Measurements from ENCODE around the gene ZNF148. TPM values are rescaled to one million over a fixed set of nuclear protein-coding genes. Genes with fewer than 3 reads are reported as not detected.
A peak's percentile ranks its signal among the peaks of the same experiment; 100 is the strongest.

The ZNF148 gene
- total RNA-seq, 1 donor from 2014 or later: 57.6 TPM

DNA sequence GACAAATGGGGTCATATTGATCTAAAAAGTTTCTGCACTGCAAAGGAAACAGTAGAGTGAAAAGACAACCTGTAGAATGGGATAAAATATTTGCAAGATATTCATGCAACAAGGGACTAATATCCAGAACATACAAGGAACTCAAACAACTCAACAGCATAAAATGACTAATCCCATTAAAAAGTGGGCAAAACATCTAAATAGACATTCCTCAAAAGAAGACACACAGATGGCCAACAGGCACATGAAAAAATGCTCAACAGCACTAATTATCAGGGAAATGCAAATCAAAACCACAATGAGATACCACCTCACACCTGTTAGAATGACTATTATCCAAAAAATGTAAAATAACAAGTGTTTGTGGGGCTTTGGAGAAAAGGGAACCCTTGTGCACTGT lies 171.4 kb downstream of the ZNF148 start:
- CTCF ChIA-PET: no interaction called here
- Mint-ChIP-seq H3K4me3 (no peak overlapping the region), H3K36me3 (ENCODE audit: low read depth) (no peaks in the 10 kb centered on the region), H3K4me1 (peaks cover 8% of the 10 kb centered on the region), H3K27ac (no peak overlapping the region), H3K27me3 (peaks cover 3% of the 10 kb centered on the region), H3K9me3 (peaks cover 6% of the 10 kb centered on the region)
- TF ChIP-seq, protein P1, sequence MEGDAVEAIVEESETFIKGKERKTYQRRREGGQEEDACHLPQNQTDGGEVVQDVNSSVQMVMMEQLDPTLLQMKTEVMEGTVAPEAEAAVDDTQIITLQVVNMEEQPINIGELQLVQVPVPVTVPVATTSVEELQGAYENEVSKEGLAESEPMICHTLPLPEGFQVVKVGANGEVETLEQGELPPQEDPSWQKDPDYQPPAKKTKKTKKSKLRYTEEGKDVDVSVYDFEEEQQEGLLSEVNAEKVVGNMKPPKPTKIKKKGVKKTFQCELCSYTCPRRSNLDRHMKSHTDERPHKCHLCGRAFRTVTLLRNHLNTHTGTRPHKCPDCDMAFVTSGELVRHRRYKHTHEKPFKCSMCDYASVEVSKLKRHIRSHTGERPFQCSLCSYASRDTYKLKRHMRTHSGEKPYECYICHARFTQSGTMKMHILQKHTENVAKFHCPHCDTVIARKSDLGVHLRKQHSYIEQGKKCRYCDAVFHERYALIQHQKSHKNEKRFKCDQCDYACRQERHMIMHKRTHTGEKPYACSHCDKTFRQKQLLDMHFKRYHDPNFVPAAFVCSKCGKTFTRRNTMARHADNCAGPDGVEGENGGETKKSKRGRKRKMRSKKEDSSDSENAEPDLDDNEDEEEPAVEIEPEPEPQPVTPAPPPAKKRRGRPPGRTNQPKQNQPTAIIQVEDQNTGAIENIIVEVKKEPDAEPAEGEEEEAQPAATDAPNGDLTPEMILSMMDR (IDR thresholded peaks at IDR 0.05): no peak
- no peak for DNase-seq
- no peak for ATAC-seq (ENCODE audit: low read depth)
- intact Hi-C loops (cut with micrococcal nuclease): loop anchor here (2.0 kb wide), 1 partner anchor 209 kb away; no protein-coding TSS in a partner anchor
- POLR2A ChIA-PET: no interaction called here

- Mint-ChIP-seq H3K4me1 (peaks cover 8% of the 10 kb centered on the region), H3K27ac (no peak overlapping the region), H3K36me3 (ENCODE audit: low read depth) (no peaks in the 10 kb centered on the region), H3K9me3 (peaks cover 6% of the 10 kb centered on the region), H3K4me3 (no peak overlapping the region), H3K27me3 (peaks cover 3% of the 10 kb centered on the region)
- intact Hi-C loops (cut with micrococcal nuclease): loop anchor here (1.0 to 2.0 kb wide), 2 partner anchors 207 to 274 kb away; no protein-coding TSS in a partner anchor
- ChIA-PET CTCF (interaction anchor here (0.6 to 2.3 kb wide), 2 partner anchors 9 to 207 kb away, joined by 3 to 10 read pairs; no protein-coding TSS in a partner anchor), POLR2A (no interaction called here)
- ATAC-seq (ENCODE audit: low read depth) (peak; percentile 50), DNase-seq (no peak)
- TF ChIP-seq, protein P1 (IDR thresholded peaks at IDR 0.05): no peak
Observed at GRCh38 chr3:125202197-125202596, 172.9 kb downstream of the ZNF148 start.

DNA sequence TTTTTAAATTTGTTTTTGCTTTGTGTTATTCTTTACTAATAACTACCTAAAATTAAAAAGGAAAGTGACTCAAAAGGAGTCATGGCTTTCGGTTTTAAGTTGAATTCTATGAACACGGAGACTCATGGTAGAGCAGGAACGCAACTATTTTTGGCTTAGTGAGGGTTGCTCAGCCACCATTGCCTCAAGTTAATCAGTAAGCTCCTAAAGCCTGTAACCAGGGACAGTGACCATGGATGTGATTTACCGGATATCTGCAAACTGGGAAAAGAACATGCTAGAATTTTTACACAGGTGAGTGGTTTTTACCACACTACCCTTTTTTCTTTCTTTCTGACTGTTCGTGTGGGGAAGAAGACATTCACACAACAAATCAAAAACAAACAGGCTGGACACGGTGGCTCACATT lies 174.4 kb downstream of the ZNF148 start:
- ATAC-seq (ENCODE audit: low read depth) (no peak), DNase-seq (no peak)
- Mint-ChIP-seq H3K27ac (no peak overlapping the region), H3K4me1 (peaks cover 8% of the 10 kb centered on the region), H3K9me3 (peaks cover 6% of the 10 kb centered on the region), H3K36me3 (ENCODE audit: low read depth) (no peaks in the 10 kb centered on the region), H3K27me3 (peaks cover 3% of the 10 kb centered on the region), H3K4me3 (no peak overlapping the region)
- POLR2A ChIA-PET: no interaction called here
- intact Hi-C loops (cut with micrococcal nuclease): no loop called here
- TF ChIP-seq, protein P1 (IDR thresholded peaks at IDR 0.05): no peak
- CTCF ChIA-PET: no interaction called here

DNA sequence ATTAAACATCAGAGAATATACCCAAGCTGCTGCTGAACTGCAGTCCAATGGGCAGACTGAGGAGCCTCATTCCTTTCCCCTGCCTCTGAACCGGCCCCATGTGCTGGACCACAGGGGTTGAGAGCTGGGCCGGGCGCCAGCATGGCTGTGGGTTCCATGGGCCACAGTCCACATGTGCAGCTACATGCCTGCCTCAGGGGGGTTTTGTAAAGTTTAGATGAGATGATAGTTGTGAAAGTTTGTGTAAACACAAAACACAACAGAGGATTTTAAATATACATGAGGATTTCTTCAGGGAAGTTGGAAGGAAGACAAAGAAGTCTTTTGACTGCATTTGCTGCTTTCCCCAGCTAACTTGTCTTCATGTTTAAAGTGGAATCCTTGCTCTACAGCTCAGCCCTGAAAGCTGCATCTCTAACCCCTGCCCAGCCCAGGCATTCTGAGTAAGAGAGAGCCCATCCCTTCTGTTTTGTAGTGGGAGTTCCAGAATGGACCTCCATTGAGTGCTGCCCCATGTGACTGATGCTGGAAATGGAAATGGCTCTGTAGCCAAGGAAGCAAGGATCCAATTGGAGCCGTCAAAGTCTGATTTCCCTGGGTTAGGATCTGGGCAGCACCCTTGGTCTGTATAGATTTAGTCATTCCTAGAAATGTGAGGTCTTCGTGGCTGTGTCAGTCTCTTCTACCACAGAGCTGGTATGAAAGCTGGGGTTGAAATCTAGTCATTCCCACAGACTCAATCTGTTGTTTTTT lies 180.1 kb downstream of the ZNF148 start:
- Mint-ChIP-seq H3K27ac (no peak overlapping the region), H3K9me3 (no peaks in the 10 kb centered on the region), H3K4me3 (no peak overlapping the region), H3K36me3 (ENCODE audit: low read depth) (no peaks in the 10 kb centered on the region), H3K4me1 (peaks cover 13% of the 10 kb centered on the region), H3K27me3 (peaks cover 4% of the 10 kb centered on the region)
- DNase-seq (no peak), ATAC-seq (ENCODE audit: low read depth) (no peak)
- CTCF ChIA-PET: no interaction called here
- TF ChIP-seq, protein P1 (IDR thresholded peaks at IDR 0.05): no peak
- intact Hi-C loops (cut with micrococcal nuclease): no loop called here
- POLR2A ChIA-PET: no interaction called here

GRCh38 chr3:125194061-125194848 lies 180.9 kb downstream of the ZNF148 start:
- ChIA-PET POLR2A (no interaction called here), CTCF (no interaction called here)
- Mint-ChIP-seq H3K27ac (no peak overlapping the region), H3K4me3 (no peak overlapping the region), H3K27me3 (peaks cover 4% of the 10 kb centered on the region), H3K9me3 (no peaks in the 10 kb centered on the region), H3K36me3 (ENCODE audit: low read depth) (no peaks in the 10 kb centered on the region), H3K4me1 (peaks cover 10% of the 10 kb centered on the region)
- ATAC-seq (ENCODE audit: low read depth) (no peak), DNase-seq (no peak)
- intact Hi-C loops (cut with micrococcal nuclease): no loop called here
- TF ChIP-seq, protein P1 (IDR thresholded peaks at IDR 0.05): no peak

Measured in activated B cell treated with CpG ODN at 0.5 μM for 24 hours (primary cell).